Kidney epithelial cell (primary cell): ENCODE results near the gene AOX1. TPM values are rescaled to one million over a fixed set of nuclear protein-coding genes. Genes with fewer than 3 reads are reported as not detected.

ENCODE experiments used
- DNase-seq: peaks from one replicate; pipeline ENCODE4 v3.0.0-alpha.2; 2010; ENCODE audit warnings: low read depth
- H3K27me3 ChIP-seq: 2 replicates; pipeline ENCODE4 v1.6.0; 2011; ENCODE audit warnings: low read length; ENCODE audit not compliant: control insufficient read depth, insufficient read depth
- H3K36me3 ChIP-seq: 2 replicates; pipeline ENCODE4 v1.5.1; 2011; ENCODE audit warnings: low read length; ENCODE audit not compliant: control insufficient read depth, insufficient read depth
- H3K4me3 ChIP-seq: 2 replicates; pipeline ENCODE4 v1.5.1; 2011; ENCODE audit warnings: low read depth, mild to moderate bottlenecking, control low read depth, low read length
- total RNA-seq: library from RNA; depleted of rRNA; stranded (reverse); fragments of >200 nt; gene quantifications from 2 replicates; pipeline ENCODE4 v1.2.3, GENCODE V29; 2015
- TF ChIP-seq, protein P1 (sequence below): IDR thresholded peaks from 2 replicates; pipeline ENCODE4 v1.5.1; 2011; ENCODE audit warnings: mild to moderate bottlenecking, moderate library complexity, low read length, control low read depth, inconsistent platforms; ENCODE audit not compliant: insufficient read depth, poor library complexity, severe bottlenecking

The AOX1 gene
- total RNA-seq, 1 donor from 2014 or later = 0.88 TPM

DNA sequence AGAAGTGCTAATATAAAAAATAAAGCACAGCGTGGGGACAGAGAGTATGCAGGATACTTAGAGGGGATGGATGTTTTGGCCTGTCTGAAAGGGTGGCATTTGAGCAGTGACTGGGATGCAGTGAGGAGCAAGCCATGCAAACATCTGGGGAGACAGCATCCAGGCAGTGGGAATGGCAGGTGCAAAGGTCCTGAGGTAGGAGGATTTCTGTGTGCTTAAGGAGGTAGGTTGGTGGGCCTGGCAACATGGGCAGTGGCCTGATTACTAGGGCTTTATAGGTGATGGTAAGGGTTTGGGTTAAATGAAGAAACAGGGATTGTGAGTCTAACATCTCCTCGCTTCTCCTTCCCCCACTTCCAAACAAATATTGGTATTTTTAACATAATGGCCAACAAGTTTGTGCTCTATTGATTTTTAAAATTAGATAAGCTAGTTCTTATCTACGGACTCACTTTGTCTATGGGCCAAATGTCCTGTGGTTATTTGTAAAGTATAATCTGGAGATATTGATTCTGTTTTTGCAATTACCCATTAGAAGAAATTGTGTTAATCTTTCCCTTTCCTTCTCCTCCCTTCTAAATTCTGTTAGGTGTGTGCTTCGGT, 2.4 kb downstream of the AOX1 start:
- TF ChIP-seq, protein P1, sequence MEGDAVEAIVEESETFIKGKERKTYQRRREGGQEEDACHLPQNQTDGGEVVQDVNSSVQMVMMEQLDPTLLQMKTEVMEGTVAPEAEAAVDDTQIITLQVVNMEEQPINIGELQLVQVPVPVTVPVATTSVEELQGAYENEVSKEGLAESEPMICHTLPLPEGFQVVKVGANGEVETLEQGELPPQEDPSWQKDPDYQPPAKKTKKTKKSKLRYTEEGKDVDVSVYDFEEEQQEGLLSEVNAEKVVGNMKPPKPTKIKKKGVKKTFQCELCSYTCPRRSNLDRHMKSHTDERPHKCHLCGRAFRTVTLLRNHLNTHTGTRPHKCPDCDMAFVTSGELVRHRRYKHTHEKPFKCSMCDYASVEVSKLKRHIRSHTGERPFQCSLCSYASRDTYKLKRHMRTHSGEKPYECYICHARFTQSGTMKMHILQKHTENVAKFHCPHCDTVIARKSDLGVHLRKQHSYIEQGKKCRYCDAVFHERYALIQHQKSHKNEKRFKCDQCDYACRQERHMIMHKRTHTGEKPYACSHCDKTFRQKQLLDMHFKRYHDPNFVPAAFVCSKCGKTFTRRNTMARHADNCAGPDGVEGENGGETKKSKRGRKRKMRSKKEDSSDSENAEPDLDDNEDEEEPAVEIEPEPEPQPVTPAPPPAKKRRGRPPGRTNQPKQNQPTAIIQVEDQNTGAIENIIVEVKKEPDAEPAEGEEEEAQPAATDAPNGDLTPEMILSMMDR = no peak
- no peak overlapping the region for H3K4me3 ChIP-seq
- H3K27me3 ChIP-seq = no peaks in the 10 kb centered on the region
- DNase-seq = no peak
- H3K36me3 ChIP-seq = no peaks in the 10 kb centered on the region

GRCh38 chr2:200590090-200590489, 4.3 kb downstream of the AOX1 start:
- no peaks in the 10 kb centered on the region for H3K27me3 ChIP-seq
- H3K36me3 ChIP-seq = no peaks in the 10 kb centered on the region
- TF ChIP-seq, protein P1 = no peak
- DNase-seq = no peak
- no peak overlapping the region for H3K4me3 ChIP-seq

DNA sequence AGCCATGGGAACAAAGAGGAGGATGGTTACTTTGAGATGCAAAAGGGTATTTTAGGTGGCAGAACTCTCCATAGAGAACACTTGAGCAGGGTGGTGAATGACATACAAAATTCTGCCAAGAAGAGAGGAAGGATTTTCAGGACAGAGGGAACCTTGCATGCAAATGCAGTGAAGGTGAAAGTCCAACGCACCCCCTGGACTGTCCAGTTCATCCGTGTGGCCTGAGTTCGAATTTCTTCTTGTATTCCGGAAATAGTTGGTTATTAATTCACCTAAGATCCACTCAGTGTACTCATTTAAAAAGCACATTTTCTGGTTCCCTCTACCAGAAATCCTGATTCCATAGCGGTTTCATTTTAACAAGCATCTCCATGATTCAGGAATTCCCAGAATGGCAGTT, 5.5 kb downstream of the AOX1 start:
- no peaks in the 10 kb centered on the region for H3K27me3 ChIP-seq
- H3K36me3 ChIP-seq = no peaks in the 10 kb centered on the region
- TF ChIP-seq, protein P1 = no peak
- DNase-seq = no peak
- no peak overlapping the region for H3K4me3 ChIP-seq

GRCh38 chr2:200592406-200593075, 6.7 kb downstream of the AOX1 start:
- Histone ChIP-seq H3K27me3 (no peaks in the 10 kb centered on the region), H3K36me3 (no peaks in the 10 kb centered on the region), H3K4me3 (no peak overlapping the region)
- DNase-seq = no peak
- TF ChIP-seq, protein P1 = no peak

GRCh38 chr2:200593905-200594304, 8.1 kb downstream of the AOX1 start:
- DNase-seq = no peak
- H3K27me3 ChIP-seq = no peaks in the 10 kb centered on the region
- TF ChIP-seq, protein P1 = no peak
- no peaks in the 10 kb centered on the region for H3K36me3 ChIP-seq
- H3K4me3 ChIP-seq = no peak overlapping the region

DNA sequence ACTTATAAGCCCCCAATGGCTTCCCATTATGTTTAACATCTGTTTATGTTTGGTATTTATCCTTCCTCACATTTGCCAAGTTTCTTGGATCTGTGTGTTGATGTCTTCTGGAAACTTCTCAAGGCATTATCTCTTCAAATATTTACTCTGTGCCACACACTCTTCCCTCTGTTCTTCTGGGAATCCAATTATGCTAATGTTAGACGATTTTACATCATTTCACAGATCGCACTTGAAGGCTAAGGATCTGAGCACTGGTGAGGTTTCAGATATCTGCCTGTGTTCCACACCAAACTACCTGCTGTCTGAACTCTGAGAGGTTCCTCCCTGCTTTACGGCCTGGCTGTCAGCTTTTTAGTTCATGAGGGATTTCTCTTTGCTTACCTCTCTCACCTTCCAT, 10.1 kb downstream of the AOX1 start:
- TF ChIP-seq, protein P1 = no peak

More for the DNA sequence above, 10.1 kb downstream of the AOX1 start:
- no peak overlapping the region for H3K4me3 ChIP-seq
- DNase-seq = no peak
- no peaks in the 10 kb centered on the region for H3K36me3 ChIP-seq
- H3K27me3 ChIP-seq = no peaks in the 10 kb centered on the region
